ENCODE data around the gene NUP85.

NUP85 gene

DNA sequence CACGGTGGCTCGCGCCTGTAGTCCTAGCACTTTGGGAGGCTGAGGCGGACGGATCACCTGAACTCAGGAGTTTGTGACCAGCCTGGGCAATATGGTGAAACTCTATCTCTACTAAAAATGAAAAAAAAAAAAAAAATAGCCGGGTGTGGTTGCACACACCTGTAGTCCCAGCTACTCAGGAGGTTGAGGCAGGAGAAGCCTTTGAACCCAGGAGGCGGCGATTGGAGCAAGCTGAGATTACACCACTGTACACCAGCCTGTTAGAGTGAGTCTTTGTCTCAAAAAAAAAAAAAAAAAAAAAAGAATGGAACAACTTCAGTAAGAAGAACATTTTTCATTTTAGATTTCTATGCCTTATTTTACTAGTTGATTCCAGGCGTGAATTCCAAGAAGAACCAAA, 2.7 kb downstream of the NUP85 start:
- H3K27ac ChIP-seq (ENCODE audit: low read depth, low read length): no peak overlapping the region
- H3K4me1 ChIP-seq (ENCODE audit: control insufficient read depth, insufficient read depth, low read length): peaks cover 3% of the 10 kb centered on the region
- H3K9ac ChIP-seq (ENCODE audit: low read length): no peak overlapping the region
- peaks cover 12% of the 10 kb centered on the region for H3K36me3 ChIP-seq (ENCODE audit: control insufficient read depth, insufficient read depth, low read length)
- H3K27me3 ChIP-seq (ENCODE audit: control insufficient read depth, insufficient read depth, low read length): no peaks in the 10 kb centered on the region
- H3K4me3 ChIP-seq (ENCODE audit: low read length): no peak overlapping the region

DNA sequence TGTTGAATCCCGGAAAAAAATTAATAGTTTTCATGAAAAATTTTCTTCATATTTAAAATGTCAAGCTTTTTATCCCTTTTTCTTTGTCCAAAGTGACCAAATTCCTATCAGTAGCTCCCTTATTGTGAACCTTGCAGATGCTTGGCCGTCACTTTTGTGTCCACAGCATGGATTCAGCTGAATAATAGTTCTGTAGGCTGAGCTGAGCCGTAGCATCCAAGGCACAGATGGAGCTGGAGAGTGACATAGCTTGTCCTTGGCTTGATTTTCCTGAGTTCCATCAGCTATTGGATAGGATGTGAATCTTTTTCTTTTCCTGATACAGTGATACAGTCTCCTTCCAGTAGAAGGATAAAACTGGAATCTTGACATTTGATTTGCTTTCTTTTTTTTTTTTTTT, 3.6 kb downstream of the NUP85 start:
- Histone ChIP-seq H3K27ac (ENCODE audit: low read depth, low read length) (no peak overlapping the region), H3K36me3 (ENCODE audit: control insufficient read depth, insufficient read depth, low read length) (peaks cover 16% of the 10 kb centered on the region)

DNA sequence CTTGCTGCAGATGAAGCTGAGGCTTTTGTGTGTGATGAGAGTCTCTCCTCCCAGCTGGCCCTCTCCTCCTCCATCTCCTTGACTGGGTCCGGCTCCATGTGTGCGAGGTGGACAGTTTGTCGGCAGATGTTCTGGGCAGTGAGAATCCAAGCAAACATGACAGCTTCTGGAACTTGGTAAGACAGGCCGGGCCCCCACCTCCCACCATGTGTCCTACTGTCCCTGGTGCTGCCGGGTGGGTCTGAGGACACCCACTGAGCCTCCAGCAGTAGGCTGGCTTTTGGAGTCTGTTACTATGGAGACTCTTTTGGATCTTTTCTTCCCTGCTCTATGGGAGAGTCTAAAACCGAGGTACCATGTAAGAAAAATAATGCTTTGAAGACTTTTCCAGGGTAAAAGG, 12.7 kb downstream of the NUP85 start:
- no peaks in the 10 kb centered on the region for H3K4me1 ChIP-seq (ENCODE audit: control insufficient read depth, insufficient read depth, low read length)
- no peak overlapping the region for H3K9ac ChIP-seq (ENCODE audit: low read length)
- H3K4me3 ChIP-seq (ENCODE audit: low read length): no peak overlapping the region
- no peaks in the 10 kb centered on the region for H3K27me3 ChIP-seq (ENCODE audit: control insufficient read depth, insufficient read depth, low read length)
- no peak overlapping the region for H3K27ac ChIP-seq (ENCODE audit: low read depth, low read length)
- H3K36me3 ChIP-seq (ENCODE audit: control insufficient read depth, insufficient read depth, low read length): peaks cover 39% of the 10 kb centered on the region

More for the DNA sequence above, 3.6 kb downstream of the NUP85 start:
- Histone ChIP-seq H3K9ac (ENCODE audit: low read length) (no peak overlapping the region), H3K27me3 (ENCODE audit: control insufficient read depth, insufficient read depth, low read length) (no peaks in the 10 kb centered on the region), H3K4me1 (ENCODE audit: control insufficient read depth, insufficient read depth, low read length) (peaks cover 3% of the 10 kb centered on the region), H3K4me3 (ENCODE audit: low read length) (no peak overlapping the region)

DNA sequence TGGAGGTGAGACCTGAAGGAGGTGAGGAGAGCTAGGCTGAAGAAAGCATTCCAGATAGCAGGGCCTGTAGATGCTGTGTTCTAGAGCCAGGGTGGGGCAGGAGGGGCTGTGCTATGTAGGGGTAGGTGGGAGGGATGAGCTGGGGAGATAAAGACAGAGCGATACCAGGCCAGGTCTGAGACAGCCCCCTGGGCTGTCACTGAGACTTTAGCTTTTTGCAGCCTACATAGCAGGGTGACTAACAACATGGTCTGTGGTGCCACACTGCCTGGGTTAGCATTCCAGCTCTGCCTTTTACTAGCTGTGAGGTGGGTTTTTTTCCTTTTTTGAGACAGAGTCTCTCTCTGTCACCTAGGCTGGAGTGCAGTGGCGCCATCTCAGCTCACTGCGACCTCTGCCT, 14.3 kb downstream of the NUP85 start:
- no peaks in the 10 kb centered on the region for H3K4me1 ChIP-seq (ENCODE audit: control insufficient read depth, insufficient read depth, low read length)
- no peak overlapping the region for H3K4me3 ChIP-seq (ENCODE audit: low read length)
- H3K27ac ChIP-seq (ENCODE audit: low read depth, low read length): no peak overlapping the region
- H3K9ac ChIP-seq (ENCODE audit: low read length): no peak overlapping the region
- H3K27me3 ChIP-seq (ENCODE audit: control insufficient read depth, insufficient read depth, low read length): no peaks in the 10 kb centered on the region
- peaks cover 35% of the 10 kb centered on the region for H3K36me3 ChIP-seq (ENCODE audit: control insufficient read depth, insufficient read depth, low read length)

DNA sequence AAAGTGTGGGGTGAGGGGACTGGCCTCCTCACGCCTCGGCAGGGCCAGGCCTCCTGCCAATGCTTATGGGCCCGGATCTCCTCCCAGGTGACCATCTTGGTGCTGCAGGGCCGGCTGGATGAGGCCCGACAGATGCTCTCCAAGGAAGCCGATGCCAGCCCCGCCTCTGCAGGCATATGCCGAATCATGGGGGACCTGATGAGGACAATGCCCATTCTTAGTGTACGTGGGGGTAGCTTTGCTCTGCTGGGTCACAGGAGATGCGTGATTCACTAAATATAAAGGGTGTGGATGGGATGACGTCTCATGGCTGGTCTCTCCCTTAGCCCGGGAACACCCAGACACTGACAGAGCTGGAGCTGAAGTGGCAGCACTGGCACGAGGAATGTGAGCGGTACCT, 19.5 kb downstream of the NUP85 start:
- no peaks in the 10 kb centered on the region for H3K4me1 ChIP-seq (ENCODE audit: control insufficient read depth, insufficient read depth, low read length)
- H3K4me3 ChIP-seq (ENCODE audit: low read length): no peak overlapping the region
- H3K9ac ChIP-seq (ENCODE audit: low read length): no peak overlapping the region
- H3K36me3 ChIP-seq (ENCODE audit: control insufficient read depth, insufficient read depth, low read length): peaks cover 23% of the 10 kb centered on the region
- no peaks in the 10 kb centered on the region for H3K27me3 ChIP-seq (ENCODE audit: control insufficient read depth, insufficient read depth, low read length)
- H3K27ac ChIP-seq (ENCODE audit: low read depth, low read length): no peak overlapping the region

DNA sequence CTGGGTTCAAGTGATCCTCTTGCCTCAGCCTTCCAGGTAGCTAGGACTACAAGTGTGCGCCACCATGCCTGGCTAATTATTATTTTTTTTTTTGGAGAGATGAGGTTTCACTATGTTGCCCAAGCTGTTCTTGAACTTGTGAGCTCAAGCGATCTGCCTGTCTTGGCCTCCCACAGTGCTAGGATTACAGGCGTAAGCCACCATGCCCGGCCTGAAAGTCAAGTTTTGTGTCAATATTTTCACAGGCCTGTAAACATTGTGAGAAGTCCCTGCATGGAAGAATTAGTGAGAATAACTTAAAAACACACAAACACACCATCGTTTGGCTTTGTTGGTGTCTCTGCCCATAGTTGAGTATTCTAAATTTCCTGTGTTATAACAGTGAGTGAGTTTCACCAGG, 22.2 kb downstream of the NUP85 start:
- Histone ChIP-seq H3K27me3 (ENCODE audit: control insufficient read depth, insufficient read depth, low read length) (no peaks in the 10 kb centered on the region), H3K4me1 (ENCODE audit: control insufficient read depth, insufficient read depth, low read length) (no peaks in the 10 kb centered on the region), H3K27ac (ENCODE audit: low read depth, low read length) (no peak overlapping the region), H3K9ac (ENCODE audit: low read length) (no peak overlapping the region), H3K36me3 (ENCODE audit: control insufficient read depth, insufficient read depth, low read length) (peaks cover 33% of the 10 kb centered on the region), H3K4me3 (ENCODE audit: low read length) (no peak overlapping the region)

DNA sequence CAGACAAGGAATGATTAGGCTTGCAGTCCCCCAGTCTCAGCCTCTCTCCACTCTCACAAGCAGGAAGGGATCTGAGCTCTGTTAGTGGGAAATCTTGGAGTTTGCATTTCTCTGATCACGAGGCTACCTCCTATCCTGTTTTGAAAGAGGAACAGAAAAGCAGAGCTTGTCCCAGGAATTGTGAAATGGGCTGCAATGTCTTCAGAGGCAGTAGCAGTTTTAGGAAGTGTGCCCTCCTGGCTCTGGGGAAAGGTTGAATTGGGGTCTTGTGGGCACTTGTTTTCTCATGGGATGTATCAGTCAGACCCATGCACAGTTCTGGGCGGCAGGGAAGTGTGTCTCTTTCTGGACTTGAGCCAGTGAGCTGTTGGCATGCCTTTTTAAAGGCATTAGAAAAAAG, 22.8 kb downstream of the NUP85 start:
- H3K36me3 ChIP-seq (ENCODE audit: control insufficient read depth, insufficient read depth, low read length): peaks cover 37% of the 10 kb centered on the region
- H3K9ac ChIP-seq (ENCODE audit: low read length): no peak overlapping the region
- H3K27ac ChIP-seq (ENCODE audit: low read depth, low read length): no peak overlapping the region
- no peak overlapping the region for H3K4me3 ChIP-seq (ENCODE audit: low read length)
- no peaks in the 10 kb centered on the region for H3K27me3 ChIP-seq (ENCODE audit: control insufficient read depth, insufficient read depth, low read length)
- no peaks in the 10 kb centered on the region for H3K4me1 ChIP-seq (ENCODE audit: control insufficient read depth, insufficient read depth, low read length)

DNA sequence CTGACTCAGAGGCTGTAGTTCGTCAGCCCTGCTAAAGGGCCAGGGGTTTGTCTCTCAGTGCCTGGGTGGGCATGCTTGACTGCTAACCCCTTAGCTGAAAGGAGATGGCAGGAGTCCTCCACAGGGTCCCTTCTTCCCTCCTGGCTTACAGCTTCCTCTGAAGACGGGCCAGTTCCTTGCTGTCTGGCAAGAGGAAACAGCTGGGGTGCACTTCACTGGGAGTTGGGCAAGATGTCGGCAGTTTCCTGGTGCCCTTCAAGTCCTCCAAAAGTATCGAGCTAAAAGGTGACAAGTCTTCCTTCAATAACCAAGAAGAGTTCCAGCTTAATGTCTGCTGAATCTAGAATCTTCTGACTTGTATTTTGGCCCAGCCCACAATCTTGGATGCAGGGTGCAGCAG, 23.4 kb downstream of the NUP85 start:
- no peak overlapping the region for H3K4me3 ChIP-seq (ENCODE audit: low read length)
- no peak overlapping the region for H3K9ac ChIP-seq (ENCODE audit: low read length)
- peaks cover 37% of the 10 kb centered on the region for H3K36me3 ChIP-seq (ENCODE audit: control insufficient read depth, insufficient read depth, low read length)
- no peak overlapping the region for H3K27ac ChIP-seq (ENCODE audit: low read depth, low read length)
- no peaks in the 10 kb centered on the region for H3K4me1 ChIP-seq (ENCODE audit: control insufficient read depth, insufficient read depth, low read length)
- no peaks in the 10 kb centered on the region for H3K27me3 ChIP-seq (ENCODE audit: control insufficient read depth, insufficient read depth, low read length)

DNA sequence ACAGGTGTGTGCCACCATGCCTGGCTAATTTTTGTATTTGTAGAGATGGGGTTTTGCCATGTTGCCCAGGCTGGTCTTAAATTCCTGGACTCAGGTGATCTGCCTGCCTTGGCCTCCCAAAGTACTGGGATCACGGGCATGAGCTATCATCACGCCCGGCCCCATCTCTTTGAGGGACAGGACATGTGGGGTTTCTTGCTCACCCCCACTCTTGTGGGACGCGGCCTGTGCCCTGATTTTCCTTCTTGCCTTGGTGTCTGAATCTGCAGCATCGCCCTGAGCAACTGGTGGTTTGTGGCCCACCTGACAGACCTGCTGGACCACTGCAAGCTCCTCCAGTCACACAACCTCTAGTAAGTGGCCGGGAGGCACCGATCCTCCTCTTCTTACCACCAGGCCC, 25.6 kb downstream of the NUP85 start:
- Histone ChIP-seq H3K27me3 (ENCODE audit: control insufficient read depth, insufficient read depth, low read length) (no peaks in the 10 kb centered on the region), H3K36me3 (ENCODE audit: control insufficient read depth, insufficient read depth, low read length) (peaks cover 41% of the 10 kb centered on the region), H3K4me3 (ENCODE audit: low read length) (no peak overlapping the region), H3K27ac (ENCODE audit: low read depth, low read length) (no peak overlapping the region), H3K4me1 (ENCODE audit: control insufficient read depth, insufficient read depth, low read length) (no peaks in the 10 kb centered on the region), H3K9ac (ENCODE audit: low read length) (no peak overlapping the region)

DNA sequence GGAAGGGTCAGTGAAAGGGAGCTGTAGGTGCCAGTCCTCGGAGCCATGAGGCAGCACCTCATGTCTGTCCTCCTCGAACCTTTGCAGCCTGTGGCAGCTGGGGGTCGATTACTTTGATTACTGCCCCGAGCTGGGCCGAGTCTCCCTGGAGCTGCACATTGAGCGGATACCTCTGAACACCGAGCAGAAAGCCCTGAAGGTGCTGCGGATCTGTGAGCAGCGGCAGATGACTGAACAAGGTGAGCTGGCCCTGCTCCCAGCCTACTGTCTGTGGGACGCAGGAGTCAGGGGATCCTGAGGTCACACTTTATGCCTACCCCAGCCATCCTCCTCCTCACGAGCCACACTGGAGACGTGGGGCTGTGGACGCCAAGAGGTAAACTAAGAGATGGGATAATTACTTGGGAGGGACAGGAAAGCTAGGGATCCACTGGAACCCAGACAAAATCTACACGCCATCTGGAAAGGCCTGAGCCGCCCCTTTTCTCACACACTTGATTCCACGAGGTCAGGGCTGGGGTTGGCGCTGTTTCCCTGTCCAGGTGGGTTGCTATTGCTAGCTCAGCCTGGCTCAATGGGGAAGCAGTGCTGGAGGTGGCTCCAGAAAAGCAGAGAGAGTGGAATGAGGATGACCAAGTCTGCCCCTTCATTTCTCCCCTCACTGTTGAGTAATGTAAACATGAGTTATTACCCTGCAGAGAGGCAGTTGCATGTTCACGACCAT, 26.4 kb downstream of the NUP85 start:
- peaks cover 38% of the 10 kb centered on the region for H3K36me3 ChIP-seq (ENCODE audit: control insufficient read depth, insufficient read depth, low read length)

DNA sequence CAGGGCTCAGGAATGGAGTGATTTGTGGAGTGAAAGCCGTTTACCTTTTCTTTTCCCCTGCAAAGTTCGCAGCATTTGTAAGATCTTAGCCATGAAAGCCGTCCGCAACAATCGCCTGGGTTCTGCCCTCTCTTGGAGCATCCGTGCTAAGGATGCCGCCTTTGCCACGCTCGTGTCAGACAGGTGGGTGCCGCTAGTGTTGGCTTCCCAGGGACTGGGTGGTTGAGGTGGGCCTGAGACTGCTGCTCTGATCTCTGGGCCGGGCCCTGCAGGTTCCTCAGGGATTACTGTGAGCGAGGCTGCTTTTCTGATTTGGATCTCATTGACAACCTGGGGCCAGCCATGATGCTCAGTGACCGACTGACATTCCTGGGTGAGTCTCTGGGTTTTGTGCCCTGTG, 27.3 kb downstream of the NUP85 start:
- Histone ChIP-seq H3K36me3 (ENCODE audit: control insufficient read depth, insufficient read depth, low read length) (peaks cover 38% of the 10 kb centered on the region), H3K9ac (ENCODE audit: low read length) (no peak overlapping the region), H3K27me3 (ENCODE audit: control insufficient read depth, insufficient read depth, low read length) (no peaks in the 10 kb centered on the region), H3K4me3 (ENCODE audit: low read length) (no peak overlapping the region), H3K27ac (ENCODE audit: low read depth, low read length) (no peak overlapping the region), H3K4me1 (ENCODE audit: control insufficient read depth, insufficient read depth, low read length) (no peaks in the 10 kb centered on the region)

More for the DNA sequence above, 26.4 kb downstream of the NUP85 start:
- no peak overlapping the region for H3K27ac ChIP-seq (ENCODE audit: low read depth, low read length)
- no peaks in the 10 kb centered on the region for H3K27me3 ChIP-seq (ENCODE audit: control insufficient read depth, insufficient read depth, low read length)
- no peak overlapping the region for H3K4me3 ChIP-seq (ENCODE audit: low read length)
- H3K4me1 ChIP-seq (ENCODE audit: control insufficient read depth, insufficient read depth, low read length): no peaks in the 10 kb centered on the region
- no peak overlapping the region for H3K9ac ChIP-seq (ENCODE audit: low read length)

DNA sequence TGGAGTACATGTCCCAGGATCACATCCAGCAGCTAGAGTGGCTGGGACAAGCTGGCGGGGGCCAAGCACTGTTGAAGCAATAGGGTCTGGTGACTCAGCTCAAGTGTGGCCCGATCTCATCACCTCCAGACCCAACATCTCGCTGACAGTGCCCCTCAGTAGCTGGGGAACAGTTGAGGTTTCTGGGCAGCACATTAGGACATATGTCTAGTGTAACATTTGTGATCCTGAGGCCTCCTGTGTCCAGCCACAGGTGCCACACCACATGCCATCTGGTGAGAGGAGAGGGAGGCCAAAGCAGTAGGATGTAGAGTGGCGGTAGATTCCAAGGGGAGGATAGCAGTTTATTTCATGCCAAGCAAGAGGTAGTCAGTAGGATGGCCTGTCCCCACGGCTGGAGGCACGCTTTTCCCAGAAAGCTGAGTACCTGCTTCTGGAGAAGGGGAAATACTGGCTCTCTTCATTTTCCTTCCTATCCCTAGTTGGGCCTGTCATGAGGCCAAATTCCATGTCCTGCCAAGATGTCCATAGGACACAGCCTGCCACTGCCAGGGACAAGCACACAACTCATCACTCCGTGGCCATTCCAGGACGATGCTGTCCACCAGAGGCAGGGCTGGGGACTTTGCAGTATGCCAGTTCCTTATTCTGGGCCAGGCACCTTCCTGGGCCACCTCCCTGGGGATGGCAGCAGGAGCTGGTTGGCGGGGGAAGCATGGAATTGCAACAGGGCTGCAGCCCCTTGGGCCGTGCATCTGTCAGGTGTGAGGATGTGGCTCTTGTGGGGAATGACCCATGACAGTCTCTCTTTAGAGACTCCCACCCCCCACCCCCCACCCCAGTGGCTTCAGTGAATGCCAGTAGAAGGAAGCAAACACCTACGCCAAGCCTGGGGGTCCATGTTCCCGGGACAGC, 31.9 kb downstream of the NUP85 start:
- Histone ChIP-seq H3K27me3 (ENCODE audit: control insufficient read depth, insufficient read depth, low read length) (no peaks in the 10 kb centered on the region), H3K4me3 (ENCODE audit: low read length) (no peak overlapping the region), H3K36me3 (ENCODE audit: control insufficient read depth, insufficient read depth, low read length) (peaks cover 51% of the 10 kb centered on the region), H3K9ac (ENCODE audit: low read length) (no peak overlapping the region), H3K27ac (ENCODE audit: low read depth, low read length) (no peak overlapping the region), H3K4me1 (ENCODE audit: control insufficient read depth, insufficient read depth, low read length) (no peaks in the 10 kb centered on the region)

Data from rectal smooth muscle tissue (tissue), 1 donor.